HFFc6 (cell line): ENCODE results near the gene TEX38. TPM values are rescaled to one million over a fixed set of nuclear protein-coding genes. Genes with fewer than 3 reads are reported as not detected.
A peak's percentile ranks its signal among the peaks of the same experiment; 100 is the strongest.
"Not testable (repeated sequence)": the region's sequence is repeated elsewhere in the genome, so short reads cannot be mapped to it uniquely, and the experiment has no call there.

Experiments used
- DNase-seq: peaks from one replicate; pipeline ENCODE4 v3.0.0-alpha.2; 2018
- H3K27ac Mint-ChIP-seq: 2 replicates; pipeline ENCODE4 v1.8.0; 2020; ENCODE audit warnings: mild to moderate bottlenecking, mixed read lengths
- H3K27me3 Mint-ChIP-seq: 2 replicates; pipeline ENCODE4 v1.8.0; 2021; ENCODE audit warnings: mild to moderate bottlenecking, moderate library complexity, mixed read lengths; ENCODE audit not compliant: insufficient read depth
- H3K36me3 Mint-ChIP-seq: 2 replicates; pipeline ENCODE4 v1.8.0; 2021; ENCODE audit warnings: low read depth, mixed read lengths
- H3K4me1 Mint-ChIP-seq: 2 replicates; pipeline ENCODE4 v1.8.0; 2020; ENCODE audit warnings: low read depth, mixed read lengths
- H3K4me3 Mint-ChIP-seq: 2 replicates; pipeline ENCODE4 v1.8.0; 2020; ENCODE audit warnings: mild to moderate bottlenecking, moderate library complexity, mixed read lengths
- H3K9me3 Mint-ChIP-seq: 2 replicates; pipeline ENCODE4 v1.8.0; 2020; ENCODE audit warnings: mild to moderate bottlenecking, mixed read lengths
- CTCF ChIP-seq: fragments of 200-600 bp; sonication (generic); IDR thresholded peaks from 2 replicates; pipeline ENCODE4 v1.5.0; 2021; ENCODE audit warnings: antibody characterized with exemption, mild to moderate bottlenecking
- total RNA-seq, 6 experiments: library from RNA; stranded (reverse); fragmentation: NEBNext Ultra II Directional; extraction: Animal tissue kit (Norgen Biotek cat#: 25700); gene quantifications; 2 replicates in 1 of 6; 3 replicates in 5 of 6; pipeline ENCODE4 v1.2.3, GENCODE V29; 2021

TEX38 gene
- total RNA-seq, 6 experiments from 2014 or later, result 0.24 TPM; not detected in 5

DNA sequence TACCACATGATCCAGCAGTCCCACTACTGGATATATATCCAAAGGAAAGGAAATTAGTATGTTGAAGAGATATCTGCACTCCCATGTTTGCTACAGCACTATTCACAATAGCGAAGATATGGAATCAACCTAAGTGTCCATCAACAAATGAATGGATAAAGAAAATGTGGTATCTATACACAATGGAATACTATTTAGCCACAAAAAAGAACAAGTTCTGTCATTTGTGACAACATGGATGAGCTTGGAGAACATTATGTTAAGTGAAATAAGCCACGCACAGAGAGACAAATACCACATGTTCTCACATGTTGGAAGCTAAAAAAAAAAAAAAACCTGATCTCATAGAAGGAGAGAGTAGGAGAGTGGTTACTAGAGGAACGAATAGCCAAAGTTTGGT lies 21.2 kb upstream of the TEX38 start:
- Mint-ChIP-seq H3K27me3 (no peaks in the 10 kb centered on the region), H3K36me3 (peaks cover 43% of the 10 kb centered on the region), H3K4me1 (peaks cover 34% of the 10 kb centered on the region), H3K4me3 (no peak overlapping the region), H3K27ac (no peak overlapping the region), H3K9me3 (0 out of 2 replicates have a peak, but pooled peaks cover 4% of the 10 kb centered on the region)
- no peak for DNase-seq
- no peak for TF ChIP-seq CTCF

DNA sequence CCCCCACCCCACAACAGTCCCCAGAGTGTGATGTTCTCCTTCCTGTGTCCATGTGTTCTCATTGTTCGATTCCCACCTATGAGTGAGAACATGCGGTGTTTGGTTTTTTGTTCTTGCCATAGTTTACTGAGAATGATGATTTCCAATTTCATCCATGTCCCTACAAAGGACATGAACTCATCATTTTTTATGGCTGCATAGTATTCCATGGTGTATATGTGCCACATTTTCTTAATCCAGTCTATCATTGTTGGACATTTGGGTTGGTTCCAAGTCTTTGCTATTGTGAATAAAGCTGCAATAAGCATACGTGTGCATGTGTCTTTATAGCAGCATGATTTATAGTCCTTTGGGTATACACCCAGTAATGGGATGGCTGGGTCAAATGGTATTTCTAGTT lies 20.5 kb upstream of the TEX38 start:
- H3K27ac Mint-ChIP-seq, H3K4me3 Mint-ChIP-seq, H3K9me3 Mint-ChIP-seq, H3K27me3 Mint-ChIP-seq, DNase-seq: not testable (repeated sequence)
- H3K36me3 Mint-ChIP-seq, result peaks cover 49% of the 10 kb centered on the region
- peaks cover 32% of the 10 kb centered on the region for H3K4me1 Mint-ChIP-seq

GRCh38 chr1:46652321-46653100 lies 19.1 kb upstream of the TEX38 start:
- 0 out of 2 replicates have a peak, but pooled peaks cover 4% of the 10 kb centered on the region for H3K9me3 Mint-ChIP-seq
- H3K36me3 Mint-ChIP-seq, result peaks cover 41% of the 10 kb centered on the region
- no peak overlapping the region for H3K4me3 Mint-ChIP-seq
- H3K27me3 Mint-ChIP-seq, result no peaks in the 10 kb centered on the region
- DNase-seq, result no peak
- TF ChIP-seq CTCF, result no peak
- peaks cover 18% of the 10 kb centered on the region for H3K4me1 Mint-ChIP-seq
- H3K27ac Mint-ChIP-seq, result no peak overlapping the region

DNA sequence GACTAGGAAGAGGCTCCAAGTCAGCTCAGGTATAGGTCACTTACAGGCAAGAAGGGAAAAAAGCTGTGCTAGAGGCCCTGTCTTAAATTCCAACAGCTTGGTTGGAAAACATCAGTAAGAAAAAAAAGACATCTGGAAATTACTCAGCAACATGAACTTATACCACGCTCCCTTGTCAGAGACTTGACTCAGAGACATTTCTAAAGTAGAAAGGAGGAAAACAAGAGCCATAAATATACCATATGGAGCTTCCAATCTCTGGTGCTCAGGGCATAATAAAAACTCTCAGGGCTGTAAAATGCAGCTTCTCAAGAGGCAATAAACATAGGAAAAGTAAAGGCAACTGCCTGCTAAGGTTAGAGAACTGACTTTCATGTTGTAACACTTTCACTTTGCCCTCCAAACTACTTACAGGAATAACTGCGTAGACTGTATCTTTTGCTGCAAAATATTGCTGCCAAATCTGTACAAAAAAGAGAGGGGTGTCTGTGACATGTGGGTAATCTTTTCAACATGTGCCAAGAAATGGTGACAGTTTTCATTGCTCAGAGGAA lies 18.2 kb upstream of the TEX38 start:
- no peaks in the 10 kb centered on the region for H3K27me3 Mint-ChIP-seq
- peak overlapping the region; percentile 72 for H3K27ac Mint-ChIP-seq
- H3K4me3 Mint-ChIP-seq, result peak overlapping the region; percentile 73
- H3K36me3 Mint-ChIP-seq, result peaks cover 39% of the 10 kb centered on the region
- no peak for TF ChIP-seq CTCF
- H3K4me1 Mint-ChIP-seq, result peaks cover 17% of the 10 kb centered on the region
- DNase-seq, result peak; percentile 36
- 0 out of 2 replicates have a peak, but pooled peaks cover 4% of the 10 kb centered on the region for H3K9me3 Mint-ChIP-seq

DNA sequence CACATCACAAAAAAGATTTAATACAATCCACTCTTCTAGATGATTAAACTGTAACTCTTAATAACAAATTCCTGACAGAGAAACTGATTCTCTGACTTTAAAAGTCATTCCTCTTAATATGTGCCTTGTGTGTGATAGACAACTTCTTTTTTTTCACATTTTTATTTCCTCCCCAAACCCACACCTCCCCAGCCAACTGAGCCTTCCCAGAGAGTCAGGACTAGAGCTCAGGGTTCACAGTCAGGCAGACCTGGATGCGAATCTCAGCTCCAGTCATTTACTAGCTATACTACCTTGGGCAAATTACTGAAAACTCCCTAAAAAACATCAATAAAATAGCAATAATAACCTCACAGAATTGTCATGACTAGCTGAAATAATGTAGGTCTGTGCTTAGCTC lies 17.6 kb upstream of the TEX38 start:
- peak overlapping the region; percentile 73 for H3K4me3 Mint-ChIP-seq
- peaks cover 17% of the 10 kb centered on the region for H3K4me1 Mint-ChIP-seq

GRCh38 chr1:46654698-46655097 lies 17.0 kb upstream of the TEX38 start:
- H3K27me3 Mint-ChIP-seq, H3K27ac Mint-ChIP-seq, H3K4me3 Mint-ChIP-seq, H3K9me3 Mint-ChIP-seq, DNase-seq: not testable (repeated sequence)
- Mint-ChIP-seq H3K36me3 (peaks cover 32% of the 10 kb centered on the region), H3K4me1 (peaks cover 17% of the 10 kb centered on the region)

More for the DNA sequence above, 17.6 kb upstream of the TEX38 start:
- no peak for DNase-seq
- TF ChIP-seq CTCF, result no peak
- H3K36me3 Mint-ChIP-seq, result peaks cover 39% of the 10 kb centered on the region
- no peaks in the 10 kb centered on the region for H3K27me3 Mint-ChIP-seq
- no peak overlapping the region for H3K27ac Mint-ChIP-seq
- H3K9me3 Mint-ChIP-seq, result 0 out of 2 replicates have a peak, but pooled peaks cover 4% of the 10 kb centered on the region
